ENCODE results near the gene DCTD.

DNA sequence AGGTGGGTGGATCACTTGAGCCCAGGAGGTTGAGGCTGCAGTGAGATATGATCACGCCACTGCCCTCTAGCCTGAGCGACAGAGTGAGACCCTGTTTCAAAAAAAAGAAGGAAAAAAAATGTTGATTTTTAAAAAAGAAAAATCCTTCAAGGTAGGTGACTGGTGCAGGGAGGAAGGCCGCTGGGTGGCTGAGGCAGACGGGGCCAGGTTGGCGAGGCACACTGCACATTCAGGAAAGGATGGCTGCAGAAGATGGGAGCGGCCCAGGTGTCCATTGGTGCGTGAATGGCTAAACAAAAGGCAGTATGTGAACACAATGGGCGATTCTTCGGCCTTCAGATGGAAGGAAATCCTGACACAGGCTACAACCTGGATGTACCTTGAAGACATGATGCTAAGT is 30.4 kb downstream of the DCTD start:
- TF ChIP-seq, protein P1, sequence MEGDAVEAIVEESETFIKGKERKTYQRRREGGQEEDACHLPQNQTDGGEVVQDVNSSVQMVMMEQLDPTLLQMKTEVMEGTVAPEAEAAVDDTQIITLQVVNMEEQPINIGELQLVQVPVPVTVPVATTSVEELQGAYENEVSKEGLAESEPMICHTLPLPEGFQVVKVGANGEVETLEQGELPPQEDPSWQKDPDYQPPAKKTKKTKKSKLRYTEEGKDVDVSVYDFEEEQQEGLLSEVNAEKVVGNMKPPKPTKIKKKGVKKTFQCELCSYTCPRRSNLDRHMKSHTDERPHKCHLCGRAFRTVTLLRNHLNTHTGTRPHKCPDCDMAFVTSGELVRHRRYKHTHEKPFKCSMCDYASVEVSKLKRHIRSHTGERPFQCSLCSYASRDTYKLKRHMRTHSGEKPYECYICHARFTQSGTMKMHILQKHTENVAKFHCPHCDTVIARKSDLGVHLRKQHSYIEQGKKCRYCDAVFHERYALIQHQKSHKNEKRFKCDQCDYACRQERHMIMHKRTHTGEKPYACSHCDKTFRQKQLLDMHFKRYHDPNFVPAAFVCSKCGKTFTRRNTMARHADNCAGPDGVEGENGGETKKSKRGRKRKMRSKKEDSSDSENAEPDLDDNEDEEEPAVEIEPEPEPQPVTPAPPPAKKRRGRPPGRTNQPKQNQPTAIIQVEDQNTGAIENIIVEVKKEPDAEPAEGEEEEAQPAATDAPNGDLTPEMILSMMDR (conservative IDR thresholded peaks at IDR 0.05) = no peak
- no peak for TF ChIP-seq ZFX (IDR thresholded peaks at IDR 0.05)

Data from C4-2B (cell line).